HG03045 (cell line): Measurements from ENCODE around the gene FLNC.
A peak's percentile ranks its signal among the peaks of the same experiment; 100 is the strongest.

Experiments used
- ATAC-seq: cut with Tn5 transposase; IDR thresholded peaks from one replicate; pipeline ENCODE4 v1.9.1; 2021; ENCODE audit warnings: mild to moderate bottlenecking, moderate library complexity; ENCODE audit not compliant: unreplicated experiment

Gene FLNC

GRCh38 chr7:128860158-128861073 lies 30.2 kb downstream of the FLNC start:
- no peak for ATAC-seq

- ATAC-seq, result no peak
These were observed 31.9 kb downstream of the FLNC start for GRCh38 chr7:128861957-128862570.

GRCh38 chr7:128862571-128863432 lies 32.6 kb downstream of the FLNC start, which contains the start of gene ATP6V1F:
TSS of gene ATP6V1F (plus strand) at chr7:128862856. CDS start at chr7:128862905, 49 bp downstream.
- ATAC-seq, result peak; percentile 90

DNA sequence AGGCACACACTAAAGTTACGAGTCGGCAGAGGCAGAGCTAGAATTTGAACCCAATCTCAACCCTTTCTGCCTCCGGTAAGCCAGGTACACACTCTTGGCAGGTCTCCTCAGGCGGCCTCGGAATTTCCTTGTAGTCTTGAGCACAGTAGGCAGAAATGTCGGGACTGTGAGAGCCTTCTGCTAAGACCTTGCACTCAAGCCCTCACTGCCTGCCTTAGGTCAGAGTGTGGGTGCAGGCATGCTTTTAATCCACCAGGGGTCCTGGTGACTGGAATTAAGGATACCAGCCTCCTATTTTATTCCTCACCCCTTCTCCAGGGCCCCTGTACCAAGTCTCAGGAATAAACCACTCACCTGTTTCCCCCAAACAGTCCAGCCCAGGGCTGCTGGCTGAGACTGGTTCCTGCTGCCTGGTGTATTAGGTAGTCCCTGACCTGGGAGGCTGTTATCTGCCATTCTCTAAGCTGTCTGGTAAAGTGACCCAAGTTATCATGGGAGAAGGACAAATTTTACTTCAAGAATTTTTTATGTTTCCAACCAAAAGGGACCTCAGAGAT lies 33.3 kb downstream of the FLNC start:
- peak; percentile 32 for ATAC-seq

- no peak for ATAC-seq
These were observed 35.1 kb downstream of the FLNC start for GRCh38 chr7:128865303-128865702.

DNA sequence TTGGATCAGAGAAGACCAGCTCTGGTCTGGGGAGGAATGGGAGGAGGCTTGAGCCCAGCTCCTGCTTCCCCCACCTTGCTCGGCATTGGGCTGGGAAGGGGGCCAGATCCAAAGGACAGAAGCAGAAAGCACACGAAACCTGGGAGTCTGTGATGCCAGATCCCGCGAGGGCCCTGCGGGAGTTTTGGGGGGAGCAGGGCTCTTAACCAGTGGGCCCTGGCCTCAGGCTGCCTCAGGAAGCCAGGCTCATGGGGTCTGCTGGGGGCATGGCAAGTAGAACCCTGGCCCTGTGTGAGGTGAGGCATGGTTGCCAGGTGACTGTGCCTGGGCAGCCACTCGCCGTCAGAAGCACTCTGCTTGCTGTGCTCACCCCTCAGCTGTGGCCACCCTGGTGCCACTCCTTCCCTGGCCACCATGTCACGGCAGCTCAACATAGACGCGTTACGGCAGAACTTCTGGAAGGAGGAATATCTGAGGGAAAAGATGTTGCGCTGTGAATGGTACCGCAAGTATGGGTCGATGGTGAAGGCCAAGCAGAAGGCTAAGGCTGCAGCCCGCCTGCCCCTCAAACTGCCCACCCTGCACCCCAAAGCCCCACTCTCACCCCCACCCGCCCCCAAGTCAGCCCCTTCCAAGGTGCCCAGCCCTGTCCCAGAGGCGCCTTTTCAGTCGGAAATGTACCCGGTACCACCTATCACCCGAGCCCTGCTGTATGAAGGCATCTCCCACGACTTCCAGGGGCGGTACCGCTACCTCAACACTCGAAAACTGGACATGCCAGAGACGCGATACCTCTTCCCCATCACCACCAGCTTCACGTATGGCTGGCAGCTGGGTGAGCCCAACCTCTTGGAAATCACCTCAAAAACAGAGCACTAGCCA lies 36.0 kb downstream of the FLNC start:
- ATAC-seq, result no peak

GRCh38 chr7:128867241-128867640 lies 37.0 kb downstream of the FLNC start:
- ATAC-seq, result no peak

GRCh38 chr7:128867842-128868623 lies 37.8 kb downstream of the FLNC start:
- no peak for ATAC-seq

GRCh38 chr7:128868624-128869137 lies 38.5 kb downstream of the FLNC start:
- ATAC-seq, result no peak

DNA sequence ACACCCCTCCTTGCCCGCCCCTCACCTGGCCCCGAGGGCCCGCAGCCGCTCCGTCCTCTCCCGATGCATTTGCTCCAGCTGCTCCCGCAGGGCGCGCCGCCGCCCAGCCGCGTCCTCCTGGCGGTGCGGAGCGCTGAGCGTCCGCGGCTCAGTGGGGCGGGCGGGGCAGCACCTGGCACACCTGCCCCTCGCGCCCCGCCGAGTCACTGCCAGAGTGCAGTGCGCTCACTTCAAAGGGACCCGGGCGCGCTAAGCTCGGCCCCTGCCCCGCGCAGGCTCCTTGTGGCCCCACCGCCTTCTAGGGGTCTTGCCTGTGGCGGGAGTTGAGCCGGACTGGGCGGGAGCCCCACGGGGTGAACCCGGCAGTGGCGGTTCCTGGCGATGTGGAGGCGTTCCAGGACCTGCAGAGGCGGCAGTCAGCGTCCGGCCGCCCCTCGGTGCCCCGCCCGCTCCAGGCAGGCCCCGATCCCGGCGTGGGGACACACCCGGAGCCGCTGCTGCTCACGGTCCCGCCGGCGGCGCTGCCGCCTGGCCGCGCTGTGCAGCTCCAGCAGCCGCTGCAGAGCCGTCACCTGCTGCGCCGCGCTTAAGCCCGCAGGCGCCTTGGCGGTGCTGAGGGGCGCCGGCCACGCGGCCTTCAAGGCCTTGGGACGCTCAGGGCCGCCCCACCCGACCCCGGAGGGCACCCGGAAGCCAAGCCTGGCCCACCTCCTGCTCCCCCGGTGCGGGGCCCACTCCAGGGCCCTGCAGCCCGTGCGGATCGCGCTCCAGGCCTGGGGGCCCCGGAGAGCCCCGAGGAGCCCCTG lies 39.1 kb downstream of the FLNC start:
- ATAC-seq, result peak; percentile 47

GRCh38 chr7:128869944-128870285 lies 39.7 kb downstream of the FLNC start:
- no peak for ATAC-seq

GRCh38 chr7:128871050-128871449 lies 40.8 kb downstream of the FLNC start:
- no peak for ATAC-seq

- ATAC-seq, result no peak
These were observed 42.2 kb downstream of the FLNC start for GRCh38 chr7:128872394-128872824.

DNA sequence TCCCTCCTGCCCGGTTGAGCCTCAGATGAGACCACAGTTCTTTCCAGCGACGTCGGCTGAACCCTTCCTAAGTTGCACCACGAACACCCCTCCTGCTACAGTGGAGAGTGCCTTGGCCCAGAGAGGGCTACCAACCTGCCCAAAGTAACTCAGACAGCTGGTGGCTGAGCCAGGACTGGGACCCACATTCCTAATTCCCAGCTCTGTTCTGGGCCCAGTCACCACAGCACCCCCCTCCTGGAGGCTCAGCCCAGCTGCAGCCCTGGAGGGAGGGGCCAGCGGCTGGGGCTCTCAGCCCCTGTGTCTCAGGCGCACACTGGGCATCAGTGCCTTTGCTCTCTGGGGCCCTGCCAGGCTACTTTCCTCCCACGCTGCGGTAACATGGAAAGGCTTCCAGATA lies 43.0 kb downstream of the FLNC start:
- no peak for ATAC-seq

DNA sequence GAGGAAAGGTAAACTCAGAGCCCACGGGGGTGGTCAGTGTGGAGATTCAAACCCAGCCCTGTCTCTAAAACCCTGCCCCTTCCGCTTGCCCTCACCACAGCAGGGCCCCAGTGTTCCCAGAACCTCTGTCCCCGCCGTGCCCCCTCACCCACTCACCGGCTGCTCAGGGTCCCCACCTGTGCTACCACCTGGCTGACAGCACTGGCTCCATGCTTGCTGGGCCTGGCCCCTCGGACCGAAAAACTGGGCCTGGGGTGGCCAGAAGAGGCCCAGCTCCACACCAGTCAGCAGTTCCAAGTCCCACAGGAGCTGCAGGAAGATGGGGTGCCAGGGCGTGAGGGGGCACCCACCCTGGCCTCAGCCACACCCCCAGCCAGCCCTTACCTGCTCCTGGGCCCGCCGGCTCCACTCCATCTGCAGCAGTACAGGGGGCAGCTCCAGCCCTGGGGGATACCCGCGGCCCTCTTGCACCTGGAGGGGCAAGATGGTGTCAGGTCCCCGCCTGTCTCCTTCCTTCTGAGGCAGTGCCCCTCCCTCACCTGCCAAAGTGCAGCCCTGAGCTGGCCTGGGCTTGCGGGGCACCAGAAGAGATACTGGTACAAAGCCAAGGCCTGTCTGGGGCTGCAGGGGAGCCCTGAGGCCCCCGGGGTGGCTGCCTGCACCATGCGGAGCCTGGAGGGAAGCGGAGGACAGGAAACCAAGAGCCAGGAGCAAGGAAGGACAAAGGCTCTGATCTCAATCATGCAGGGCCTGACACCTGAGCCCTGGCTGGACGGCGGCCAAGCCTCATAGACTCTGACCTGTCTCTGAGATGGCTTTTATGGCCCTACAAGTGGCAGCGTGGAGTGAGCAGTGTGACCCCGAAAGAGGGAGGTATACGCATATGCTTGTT lies 44.2 kb downstream of the FLNC start:
- no peak for ATAC-seq

DNA sequence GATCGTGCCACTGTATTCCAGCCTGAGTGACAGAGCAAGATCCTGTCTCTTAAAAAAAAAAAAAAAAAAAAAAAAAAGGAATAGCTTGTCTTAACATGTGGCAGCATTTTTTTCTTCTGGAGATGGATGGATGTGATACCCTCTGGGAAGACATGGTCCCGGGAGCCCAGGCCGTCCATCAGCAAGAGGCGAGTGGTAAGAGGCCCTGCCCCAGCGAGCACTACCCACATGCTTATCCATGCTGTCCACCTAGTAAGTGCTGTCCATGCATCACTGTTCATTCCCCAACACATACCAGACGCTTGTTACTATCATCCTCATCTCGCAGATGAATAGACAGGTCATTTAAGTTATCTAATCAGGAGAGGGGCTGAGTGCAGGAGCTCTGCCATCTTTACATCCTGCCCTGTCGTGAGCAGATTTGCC lies 45.3 kb downstream of the FLNC start:
- no peak for ATAC-seq

DNA sequence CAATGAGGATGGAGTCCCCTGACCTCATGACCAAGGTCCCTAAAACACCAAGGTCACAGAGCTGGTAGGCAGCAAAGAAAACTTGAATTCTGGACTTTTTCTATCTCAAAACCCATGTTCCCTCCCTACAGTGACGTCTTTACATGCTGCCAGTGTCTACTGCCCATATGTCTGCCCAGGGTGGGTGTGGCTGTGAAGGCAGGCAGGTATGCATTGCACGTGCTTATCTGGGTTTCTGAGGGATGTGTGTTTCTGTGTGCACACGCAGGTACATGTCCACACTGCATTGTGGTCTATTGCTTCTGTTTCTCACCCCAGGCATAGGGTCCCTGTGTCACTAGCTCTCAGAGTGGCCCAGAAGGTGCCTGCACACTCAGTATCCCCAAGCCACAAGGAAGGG lies 45.9 kb downstream of the FLNC start:
- ATAC-seq, result no peak
